Testis (tissue), 3 donors: ENCODE measurements around the gene PNMA8B. TPM values are rescaled to one million over a fixed set of nuclear protein-coding genes. Genes with fewer than 3 reads are reported as not detected.

ENCODE experiments used
- DNase-seq: peaks from one replicate; pipeline ENCODE4 v3.0.0-alpha.2; 2019
- H3K27ac ChIP-seq, 2 donors: fragments of 200-600 bp; sonication (generic); one replicate each; pipeline ENCODE4 v1.5.1; 2019
- H3K27me3 ChIP-seq: fragments of 200-600 bp; sonication (generic); one replicate; pipeline ENCODE4 v1.5.1; 2019
- H3K36me3 ChIP-seq: fragments of 200-600 bp; sonication (generic); one replicate; pipeline ENCODE4 v1.5.1; 2017; ENCODE audit warnings: low read depth; ENCODE audit errors: missing control alignments
- H3K4me1 ChIP-seq: fragments of 200-600 bp; sonication (generic); one replicate; pipeline ENCODE4 v1.5.1; 2019
- H3K4me3 ChIP-seq, 2 donors: fragments of 200-600 bp; sonication (generic); one replicate each; pipeline ENCODE4 v1.5.1; 2017 to 2019
- H3K9me3 ChIP-seq: fragments of 200-600 bp; sonication (generic); one replicate; pipeline ENCODE4 v1.5.1; 2017
- POLR2A ChIP-seq: fragments of 450-650 bp; IDR thresholded peaks from one replicate; pipeline ENCODE4 v1.6.1; 2017; ENCODE audit warnings: antibody characterized with exemption, mild to moderate bottlenecking, moderate library complexity
- WGBS, 2 donors: methylation state at CpG; one replicate each; pipeline ENCODE4 v1.1.5; 2018; 5-methylcytosine and 5-hydroxymethylcytosine counted together
- intact Hi-C: fragments of 100-400 bp; cut with DNase I; formaldehyde crosslinking; loops from one replicate; pipeline ENCODE4 v1.15.1; 2023; ENCODE audit warnings: low total_unique reads
- polyA plus RNA-seq: library from polyadenylated mRNA; stranded (reverse); fragments of 350-450 nt; fragmentation: Illumina TruSeq; extraction: RNeasy Lipid Tissue Mini Kit (QIAGEN cat#74804); gene quantifications from one replicate; pipeline ENCODE4 v1.2.3, GENCODE V29; 2014; ENCODE audit warnings: low read depth, low replicate concordance; ENCODE audit not compliant: insufficient read depth
- total RNA-seq, 2 donors: library from RNA; depleted of rRNA; stranded (reverse); fragments of >200 nt; gene quantifications; one replicate each; pipeline ENCODE4 v1.2.3, GENCODE V29; 2016
- TF ChIP-seq, protein P1 (sequence below), 3 experiments: fragments of 450-650 bp in 2 of 3; fragments of 200-600 bp in 1 of 3; sonication (generic) in 1 of 3; IDR thresholded peaks; one replicate each; pipeline ENCODE4 v1.5.1; 2016 to 2019; ENCODE audit warnings: antibody characterized with exemption in 3 of 3, mild to moderate bottlenecking in 2 of 3, moderate library complexity in 1 of 3

The PNMA8B gene
- total and polyA plus RNA-seq, 3 donors from 2014 or later, result 1.6 to 3.1 (median 3.1) TPM

GRCh38 chr19:46484656-46485055 is 11.0 kb downstream of the PNMA8B start:
- 55 to 72% methylated on average over 4 of the region's 4 CpGs for WGBS, 2 donors

GRCh38 chr19:46482631-46483030 is 13.0 kb downstream of the PNMA8B start:
- Histone ChIP-seq H3K27ac (no peak overlapping the region), H3K27me3 (no peaks in the 10 kb centered on the region), H3K4me3 (no peak overlapping the region), H3K36me3 (no peaks in the 10 kb centered on the region), H3K4me1 (peaks cover 14% of the 10 kb centered on the region), H3K9me3 (no peaks in the 10 kb centered on the region)
- intact Hi-C loops, result no loop called here
- WGBS, 2 donors, result 63 to 74% methylated on average over 3 of the region's 3 CpGs
- no peak for TF ChIP-seq POLR2A
- TF ChIP-seq, protein P1, sequence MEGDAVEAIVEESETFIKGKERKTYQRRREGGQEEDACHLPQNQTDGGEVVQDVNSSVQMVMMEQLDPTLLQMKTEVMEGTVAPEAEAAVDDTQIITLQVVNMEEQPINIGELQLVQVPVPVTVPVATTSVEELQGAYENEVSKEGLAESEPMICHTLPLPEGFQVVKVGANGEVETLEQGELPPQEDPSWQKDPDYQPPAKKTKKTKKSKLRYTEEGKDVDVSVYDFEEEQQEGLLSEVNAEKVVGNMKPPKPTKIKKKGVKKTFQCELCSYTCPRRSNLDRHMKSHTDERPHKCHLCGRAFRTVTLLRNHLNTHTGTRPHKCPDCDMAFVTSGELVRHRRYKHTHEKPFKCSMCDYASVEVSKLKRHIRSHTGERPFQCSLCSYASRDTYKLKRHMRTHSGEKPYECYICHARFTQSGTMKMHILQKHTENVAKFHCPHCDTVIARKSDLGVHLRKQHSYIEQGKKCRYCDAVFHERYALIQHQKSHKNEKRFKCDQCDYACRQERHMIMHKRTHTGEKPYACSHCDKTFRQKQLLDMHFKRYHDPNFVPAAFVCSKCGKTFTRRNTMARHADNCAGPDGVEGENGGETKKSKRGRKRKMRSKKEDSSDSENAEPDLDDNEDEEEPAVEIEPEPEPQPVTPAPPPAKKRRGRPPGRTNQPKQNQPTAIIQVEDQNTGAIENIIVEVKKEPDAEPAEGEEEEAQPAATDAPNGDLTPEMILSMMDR (IDR thresholded peaks at IDR 0.05), result no peak
- DNase-seq, result no peak

More at GRCh38 chr19:46484656-46485055, 11.0 kb downstream of the PNMA8B start:
- DNase-seq, result no peak
- Histone ChIP-seq H3K4me1 (peaks cover 27% of the 10 kb centered on the region), H3K36me3 (no peaks in the 10 kb centered on the region), H3K27me3 (no peaks in the 10 kb centered on the region), H3K4me3 (no peak overlapping the region), H3K27ac (no peak overlapping the region), H3K9me3 (no peaks in the 10 kb centered on the region)
- intact Hi-C loops, result loop anchor here (5.0 kb wide), 1 partner anchor 82 kb away; no protein-coding TSS in a partner anchor
- TF ChIP-seq, protein P1 (IDR thresholded peaks at IDR 0.05), result no peak
- no peak for TF ChIP-seq POLR2A

DNA sequence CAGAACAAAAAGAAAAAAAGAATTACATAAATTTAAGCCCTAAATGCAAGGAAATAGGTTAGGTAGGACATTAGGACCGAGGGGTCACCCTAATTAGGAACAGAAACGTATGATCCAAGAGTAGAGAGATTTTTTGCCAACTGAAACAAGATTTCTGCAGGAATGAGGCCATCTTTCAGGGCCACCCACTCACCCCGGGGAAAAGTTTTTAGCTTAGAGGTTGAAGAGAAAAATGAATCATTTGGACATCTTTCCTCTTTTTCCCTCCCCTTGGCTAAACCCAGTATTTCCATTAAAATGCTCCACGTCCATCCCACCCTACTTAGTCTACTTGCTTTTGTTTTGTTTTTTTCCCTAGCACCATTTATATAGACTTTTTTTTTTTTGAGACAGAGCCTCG is 13.7 kb downstream of the PNMA8B start:
- DNase-seq, result peak; percentile 58
- H3K36me3 ChIP-seq, result no peaks in the 10 kb centered on the region
- H3K27me3 ChIP-seq, result no peaks in the 10 kb centered on the region
- WGBS, 2 donors, result 57 to 58% methylated on average over 5 of the region's 5 CpGs
- H3K27ac ChIP-seq, result peak overlapping the region; percentile 18 to 80
- no peak overlapping the region for H3K4me3 ChIP-seq
- peaks cover 7% of the 10 kb centered on the region for H3K4me1 ChIP-seq
- H3K9me3 ChIP-seq, result no peaks in the 10 kb centered on the region
- intact Hi-C loops, result no loop called here
- TF ChIP-seq, protein P1 (IDR thresholded peaks at IDR 0.05), result no peak
- TF ChIP-seq POLR2A, result no peak

GRCh38 chr19:46481223-46481848 is 14.3 kb downstream of the PNMA8B start:
- TF ChIP-seq, protein P1 (IDR thresholded peaks at IDR 0.05), result no peak
- TF ChIP-seq POLR2A, result no peak
- no peaks in the 10 kb centered on the region for H3K9me3 ChIP-seq
- peaks cover 7% of the 10 kb centered on the region for H3K4me1 ChIP-seq
- intact Hi-C loops, result no loop called here
- peak overlapping the region; percentile 18 to 80 for H3K27ac ChIP-seq
- 46 to 55% methylated on average over 16 of the region's 16 CpGs for WGBS, 2 donors
- H3K27me3 ChIP-seq, result no peaks in the 10 kb centered on the region
- no peak for DNase-seq
- no peaks in the 10 kb centered on the region for H3K36me3 ChIP-seq
- no peak overlapping the region for H3K4me3 ChIP-seq

- Histone ChIP-seq H3K27me3 (no peaks in the 10 kb centered on the region), H3K4me3 (no peak overlapping the region), H3K9me3 (no peaks in the 10 kb centered on the region), H3K4me1 (peaks cover 7% of the 10 kb centered on the region), H3K36me3 (no peaks in the 10 kb centered on the region), H3K27ac (peak overlapping the region; percentile 18 to 80)
- 42 to 45% methylated on average over 12 of the region's 12 CpGs for WGBS, 2 donors
- TF ChIP-seq POLR2A, result no peak
- TF ChIP-seq, protein P1 (IDR thresholded peaks at IDR 0.05), result no peak
- intact Hi-C loops, result no loop called here
- DNase-seq, result peak; percentile 67
Observed at GRCh38 chr19:46480415-46480814, 15.3 kb downstream of the PNMA8B start.
